ENCODE measurements around the gene HOXC10.

HOXC10 gene

DNA sequence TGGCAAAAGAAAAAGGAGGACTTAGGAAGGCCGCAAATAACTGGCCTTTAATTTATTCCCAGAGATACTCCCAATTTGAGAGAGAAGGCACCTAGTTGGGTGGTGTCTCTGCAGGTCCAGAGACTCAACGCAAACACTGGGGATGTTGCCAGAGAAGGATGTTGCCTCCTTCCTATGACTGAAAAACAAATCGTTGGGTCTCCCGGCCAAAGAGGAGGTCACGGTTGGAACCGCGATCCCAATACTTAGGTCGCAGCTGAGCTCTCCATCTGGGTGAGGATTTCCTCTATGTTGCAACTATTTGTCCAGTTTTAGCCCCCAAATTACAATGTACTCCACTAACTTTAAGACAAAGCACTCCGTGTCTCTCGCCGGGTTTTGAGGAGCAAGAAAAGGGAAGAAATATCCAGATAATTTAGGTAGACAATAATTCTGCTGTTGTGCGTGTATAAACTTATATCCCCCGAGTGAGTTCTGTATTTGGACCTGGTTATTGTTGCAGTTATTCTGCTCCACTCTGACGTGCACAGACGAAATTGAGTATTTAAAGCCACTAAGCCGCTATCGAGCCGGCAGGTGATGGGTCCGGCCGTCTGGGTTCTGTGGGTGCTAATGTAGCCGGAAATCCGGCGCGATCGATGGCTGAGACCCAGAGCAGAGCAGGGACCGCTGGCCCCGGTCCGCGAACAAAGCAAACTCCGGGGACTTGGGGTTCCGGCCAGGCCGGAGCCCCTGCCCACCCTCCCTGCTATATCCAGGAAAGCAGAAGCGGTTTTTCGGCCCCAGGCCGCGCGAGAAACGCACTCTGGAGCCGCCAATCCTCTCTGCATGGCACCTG, 24.5 kb upstream of the HOXC10 start:
- Histone ChIP-seq H3K79me1 (ENCODE audit: low read length) (peaks cover 5% of the 10 kb centered on the region), H3K4me3 (ENCODE audit: low read depth, low read length) (no peak overlapping the region), H3K4me2 (ENCODE audit: low read length) (peak overlapping the region; percentile 52), H4K91ac (ENCODE audit: low read depth, low read length) (no peak overlapping the region), H3K79me2 (ENCODE audit: control insufficient read depth, insufficient read depth, low read length, poor library complexity) (no peaks in the 10 kb centered on the region), H3K36me3 (ENCODE audit: control insufficient read depth in 1 of 2, insufficient read depth in 2 of 2, low read length in 2 of 2) (no peaks in the 10 kb centered on the region), H3K9ac (ENCODE audit: low read length) (no peak overlapping the region), H3K9me3 (ENCODE audit: insufficient read depth, low read depth, low read length) (peaks cover 16% of the 10 kb centered on the region), H4K12ac (ENCODE audit: low read depth, low read length) (no peak overlapping the region), H2AFZ (ENCODE audit: insufficient read depth, low read length, poor library complexity) (no peak overlapping the region), H3K18ac (ENCODE audit: low read length) (no peak overlapping the region), H4K8ac (ENCODE audit: low read depth, low read length) (no peak overlapping the region), H3K23ac (ENCODE audit: low read length) (no peak overlapping the region), H2BK12ac (ENCODE audit: low read length) (no peak overlapping the region), H3K27me3 (ENCODE audit: insufficient read depth, low read length) (peaks cover 86% of the 10 kb centered on the region), H2AK5ac (ENCODE audit: low read length) (no peak overlapping the region), H2BK120ac (ENCODE audit: insufficient read depth, low read length, poor library complexity) (no peak overlapping the region), H2BK5ac (ENCODE audit: low read depth, low read length, poor library complexity) (no peak overlapping the region), H3K4ac (ENCODE audit: low read depth, low read length) (no peak overlapping the region), H3K4me1 (ENCODE audit: control insufficient read depth in 1 of 2, insufficient read depth in 2 of 2, low read length in 2 of 2) (peaks cover 0 to 16% of the 10 kb centered on the region in 2 experiments), H3K14ac (ENCODE audit: low read length) (no peak overlapping the region), H3K27ac (ENCODE audit: low read depth, low read length) (no peak overlapping the region)
- WGBS (ENCODE audit: extremely low coverage, insufficient coverage, insufficient read length): no CpG with 5 or more reads among the region's 39 CpGs
- DNase-seq: no peak

GRCh38 chr12:53961025-53961761, 23.8 kb upstream of the HOXC10 start:
- H4K91ac ChIP-seq (ENCODE audit: low read depth, low read length): no peak overlapping the region
- no peak overlapping the region for H2BK5ac ChIP-seq (ENCODE audit: low read depth, low read length, poor library complexity)
- H4K8ac ChIP-seq (ENCODE audit: low read depth, low read length): no peak overlapping the region
- no peaks in the 10 kb centered on the region for H3K79me2 ChIP-seq (ENCODE audit: control insufficient read depth, insufficient read depth, low read length, poor library complexity)
- H3K4me3 ChIP-seq (ENCODE audit: low read depth, low read length): no peak overlapping the region
- WGBS (ENCODE audit: extremely low coverage, insufficient coverage, insufficient read length): no CpG with 5 or more reads among the region's 72 CpGs
- no peak overlapping the region for H2BK12ac ChIP-seq (ENCODE audit: low read length)
- no peak overlapping the region for H2BK120ac ChIP-seq (ENCODE audit: insufficient read depth, low read length, poor library complexity)
- peaks cover 0 to 16% of the 10 kb centered on the region in 2 experiments for H3K4me1 ChIP-seq (ENCODE audit: control insufficient read depth in 1 of 2, insufficient read depth in 2 of 2, low read length in 2 of 2)
- peaks cover 85% of the 10 kb centered on the region for H3K27me3 ChIP-seq (ENCODE audit: insufficient read depth, low read length)
- peak overlapping the region; percentile 2 for H3K14ac ChIP-seq (ENCODE audit: low read length)
- H4K12ac ChIP-seq (ENCODE audit: low read depth, low read length): no peak overlapping the region
- H3K9ac ChIP-seq (ENCODE audit: low read length): no peak overlapping the region
- no peak for DNase-seq
- no peak overlapping the region for H3K4ac ChIP-seq (ENCODE audit: low read depth, low read length)
- no peak overlapping the region for H3K27ac ChIP-seq (ENCODE audit: low read depth, low read length)
- H3K18ac ChIP-seq (ENCODE audit: low read length): no peak overlapping the region
- H3K9me3 ChIP-seq (ENCODE audit: insufficient read depth, low read depth, low read length): peaks cover 13% of the 10 kb centered on the region
- no peak overlapping the region for H2AK5ac ChIP-seq (ENCODE audit: low read length)
- H3K79me1 ChIP-seq (ENCODE audit: low read length): peaks cover 6% of the 10 kb centered on the region
- no peak overlapping the region for H2AFZ ChIP-seq (ENCODE audit: insufficient read depth, low read length, poor library complexity)
- H3K36me3 ChIP-seq (ENCODE audit: control insufficient read depth in 1 of 2, insufficient read depth in 2 of 2, low read length in 2 of 2): no peaks in the 10 kb centered on the region
- no peak overlapping the region for H3K23ac ChIP-seq (ENCODE audit: low read length)
- peak overlapping the region; percentile 52 for H3K4me2 ChIP-seq (ENCODE audit: low read length)

GRCh38 chr12:53963005-53963404, 21.9 kb upstream of the HOXC10 start:
- Histone ChIP-seq H3K4me3 (ENCODE audit: low read depth, low read length) (no peak overlapping the region), H3K4me1 (ENCODE audit: control insufficient read depth in 1 of 2, insufficient read depth in 2 of 2, low read length in 2 of 2) (peaks cover 0 to 13% of the 10 kb centered on the region in 2 experiments), H4K91ac (ENCODE audit: low read depth, low read length) (no peak overlapping the region), H2AK5ac (ENCODE audit: low read length) (no peak overlapping the region), H3K27me3 (ENCODE audit: insufficient read depth, low read length) (peaks cover 85% of the 10 kb centered on the region), H3K79me2 (ENCODE audit: control insufficient read depth, insufficient read depth, low read length, poor library complexity) (no peaks in the 10 kb centered on the region), H3K18ac (ENCODE audit: low read length) (no peak overlapping the region), H3K9ac (ENCODE audit: low read length) (no peak overlapping the region), H3K79me1 (ENCODE audit: low read length) (peaks cover 10% of the 10 kb centered on the region), H3K4ac (ENCODE audit: low read depth, low read length) (no peak overlapping the region), H4K8ac (ENCODE audit: low read depth, low read length) (no peak overlapping the region), H3K27ac (ENCODE audit: low read depth, low read length) (no peak overlapping the region), H4K12ac (ENCODE audit: low read depth, low read length) (no peak overlapping the region), H3K36me3 (ENCODE audit: control insufficient read depth in 1 of 2, insufficient read depth in 2 of 2, low read length in 2 of 2) (no peaks in the 10 kb centered on the region), H2BK12ac (ENCODE audit: low read length) (no peak overlapping the region), H3K4me2 (ENCODE audit: low read length) (no peak overlapping the region), H3K9me3 (ENCODE audit: insufficient read depth, low read depth, low read length) (peaks cover 6% of the 10 kb centered on the region), H2BK5ac (ENCODE audit: low read depth, low read length, poor library complexity) (no peak overlapping the region), H3K14ac (ENCODE audit: low read length) (no peak overlapping the region), H3K23ac (ENCODE audit: low read length) (no peak overlapping the region), H2AFZ (ENCODE audit: insufficient read depth, low read length, poor library complexity) (no peak overlapping the region), H2BK120ac (ENCODE audit: insufficient read depth, low read length, poor library complexity) (no peak overlapping the region)
- no peak for DNase-seq
- WGBS (ENCODE audit: extremely low coverage, insufficient coverage, insufficient read length): no CpG with 5 or more reads among the region's 7 CpGs

- Histone ChIP-seq H3K79me1 (ENCODE audit: low read length) (peaks cover 10% of the 10 kb centered on the region), H3K36me3 (ENCODE audit: control insufficient read depth in 1 of 2, insufficient read depth in 2 of 2, low read length in 2 of 2) (no peaks in the 10 kb centered on the region), H3K18ac (ENCODE audit: low read length) (no peak overlapping the region), H3K14ac (ENCODE audit: low read length) (peak overlapping the region; percentile 64), H2BK120ac (ENCODE audit: insufficient read depth, low read length, poor library complexity) (peak overlapping the region; percentile 85), H3K27ac (ENCODE audit: low read depth, low read length) (no peak overlapping the region), H3K9me3 (ENCODE audit: insufficient read depth, low read depth, low read length) (peaks cover 6% of the 10 kb centered on the region), H2BK12ac (ENCODE audit: low read length) (peak overlapping the region; percentile 54), H3K4me3 (ENCODE audit: low read depth, low read length) (no peak overlapping the region), H3K4me1 (ENCODE audit: control insufficient read depth in 1 of 2, insufficient read depth in 2 of 2, low read length in 2 of 2) (peaks cover 0 to 13% of the 10 kb centered on the region in 2 experiments), H3K4me2 (ENCODE audit: low read length) (peak overlapping the region; percentile 17), H4K91ac (ENCODE audit: low read depth, low read length) (no peak overlapping the region), H2AFZ (ENCODE audit: insufficient read depth, low read length, poor library complexity) (no peak overlapping the region), H2BK5ac (ENCODE audit: low read depth, low read length, poor library complexity) (peak overlapping the region; percentile 23), H2AK5ac (ENCODE audit: low read length) (no peak overlapping the region), H3K27me3 (ENCODE audit: insufficient read depth, low read length) (peaks cover 85% of the 10 kb centered on the region), H3K4ac (ENCODE audit: low read depth, low read length) (peak overlapping the region; percentile 47), H4K12ac (ENCODE audit: low read depth, low read length) (no peak overlapping the region), H3K79me2 (ENCODE audit: control insufficient read depth, insufficient read depth, low read length, poor library complexity) (no peaks in the 10 kb centered on the region), H3K9ac (ENCODE audit: low read length) (no peak overlapping the region), H3K23ac (ENCODE audit: low read length) (no peak overlapping the region), H4K8ac (ENCODE audit: low read depth, low read length) (peak overlapping the region; percentile 61)
- DNase-seq: no peak
- no CpG with 5 or more reads among the region's 38 CpGs for WGBS (ENCODE audit: extremely low coverage, insufficient coverage, insufficient read length)
These were observed 21.3 kb upstream of the HOXC10 start for GRCh38 chr12:53963434-53964314.

All from trophoblast cell (in vitro differentiated cells and primary cell).